Esophagus mucosa (tissue), 1 donor: Measurements from ENCODE around the gene PPP4R4. TPM values are rescaled to one million over a fixed set of nuclear protein-coding genes. Genes with fewer than 3 reads are reported as not detected.

Source experiments
- ATAC-seq: fragments of 200-7000 bp; cut with Tn5 transposase; one replicate; pipeline ENCODE4 v1.9.1; 2020
- total RNA-seq: library from RNA; stranded (reverse); gene quantifications from one replicate; pipeline ENCODE4 v1.2.4, GENCODE V29; 2023
- donor health status: DM: yes; HTN: yes; CAD: no.

Gene PPP4R4, protein sequence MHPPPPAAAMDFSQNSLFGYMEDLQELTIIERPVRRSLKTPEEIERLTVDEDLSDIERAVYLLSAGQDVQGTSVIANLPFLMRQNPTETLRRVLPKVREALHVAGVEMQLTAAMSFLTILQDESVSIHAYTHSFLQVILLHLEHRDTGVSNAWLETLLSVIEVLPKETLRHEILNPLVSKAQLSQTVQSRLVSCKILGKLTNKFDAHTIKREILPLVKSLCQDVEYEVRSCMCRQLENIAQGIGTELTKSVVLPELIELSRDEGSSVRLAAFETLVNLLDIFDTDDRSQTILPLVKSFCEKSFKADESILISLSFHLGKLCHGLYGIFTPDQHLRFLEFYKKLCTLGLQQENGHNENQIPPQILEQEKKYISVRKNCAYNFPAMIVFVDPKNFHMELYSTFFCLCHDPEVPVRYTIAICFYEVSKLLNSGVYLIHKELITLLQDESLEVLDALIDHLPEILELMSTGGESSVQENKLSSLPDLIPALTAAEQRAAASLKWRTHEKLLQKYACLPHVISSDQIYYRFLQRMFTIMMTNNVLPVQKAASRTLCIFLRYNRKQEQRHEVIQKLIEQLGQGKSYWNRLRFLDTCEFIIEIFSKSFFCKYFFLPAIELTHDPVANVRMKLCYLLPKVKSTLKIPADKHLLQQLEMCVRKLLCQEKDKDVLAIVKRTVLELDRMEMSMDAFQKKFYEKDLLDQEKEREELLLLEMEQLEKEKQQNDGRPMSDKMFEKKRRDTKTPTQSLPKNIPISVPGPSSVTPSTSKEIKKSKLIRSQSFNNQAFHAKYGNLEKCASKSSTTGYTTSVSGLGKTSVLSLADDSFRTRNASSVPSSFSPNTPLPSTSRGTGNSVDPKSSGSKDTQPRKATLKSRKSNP
- 0.04 TPM for total RNA-seq

DNA sequence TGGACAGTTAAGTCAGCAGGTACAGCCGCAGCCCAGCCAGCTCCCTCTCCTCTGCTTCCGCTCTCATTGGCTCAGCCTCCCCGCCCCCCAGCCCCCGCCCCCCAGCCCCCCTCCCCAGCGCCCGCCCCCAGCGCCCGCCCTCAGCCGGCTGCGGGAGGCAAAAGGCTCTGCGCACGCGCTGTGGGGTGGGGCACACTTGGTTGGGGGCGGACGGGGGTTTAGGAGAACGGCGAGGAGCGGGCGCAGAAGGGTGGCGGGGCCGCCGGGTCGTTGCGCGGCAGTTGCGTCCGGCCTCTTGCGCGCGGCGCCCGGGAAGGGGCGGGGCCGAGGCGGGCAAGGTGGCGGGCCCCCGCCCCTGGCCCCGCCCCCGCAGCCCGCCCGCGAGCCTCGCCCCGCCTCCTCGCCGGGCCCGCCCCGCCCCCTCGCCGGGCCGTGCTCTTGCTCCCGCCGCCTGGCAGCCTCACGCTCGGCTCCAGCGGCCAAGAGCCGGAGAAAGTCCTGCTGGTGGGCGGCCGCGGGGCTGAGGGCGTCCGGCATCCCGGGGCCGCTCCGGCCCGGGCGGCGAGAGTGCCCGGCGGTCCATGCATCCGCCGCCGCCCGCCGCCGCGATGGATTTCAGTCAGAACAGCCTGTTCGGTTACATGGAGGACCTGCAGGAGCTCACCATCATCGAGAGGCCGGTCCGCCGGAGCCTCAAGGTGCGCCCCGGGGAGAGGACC is at the start of gene PPP4R4:
Gene PPP4R4 (plus strand): TSS at position 438 of the 719 bp plus-strand sequence. CDS start 144 bp downstream, at position 582.
- ATAC-seq = peak; percentile 91

DNA sequence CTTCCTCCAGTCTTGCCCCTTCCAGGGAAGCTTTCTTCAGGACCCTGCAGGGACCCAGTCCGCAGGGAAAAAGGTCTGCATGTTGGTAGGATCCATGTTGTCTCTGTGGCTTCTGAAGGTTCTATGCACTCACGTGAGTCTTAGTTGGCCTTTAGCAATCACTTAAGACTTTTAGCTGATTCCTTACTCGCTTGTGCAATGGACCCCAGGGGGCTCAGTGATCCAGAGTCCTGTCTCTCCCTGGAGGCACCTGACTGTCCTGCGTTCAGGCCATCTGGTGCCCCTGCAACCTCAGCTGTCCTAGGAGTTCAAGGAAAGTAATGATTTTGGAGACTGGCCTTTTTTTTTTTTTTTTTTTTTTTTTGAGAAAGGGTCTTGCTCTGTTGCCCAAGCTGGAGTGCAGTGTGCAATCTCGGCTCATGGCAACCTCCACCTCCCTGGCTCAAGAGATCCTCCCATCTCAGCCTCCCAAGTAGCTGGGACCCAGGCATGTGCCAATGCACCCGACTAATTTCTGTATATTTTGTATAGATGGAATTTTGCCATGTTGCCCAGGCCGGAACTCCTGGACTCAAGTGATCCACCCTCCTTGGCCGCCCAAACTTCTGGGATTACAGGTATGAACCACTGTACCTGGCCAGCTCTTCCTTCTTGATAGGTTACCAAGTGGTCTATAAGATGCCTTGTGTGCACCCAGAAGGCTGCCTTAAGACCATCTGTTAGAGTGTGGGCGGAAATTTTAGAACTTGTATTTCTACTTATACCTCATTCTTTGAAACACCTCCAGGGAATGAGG is 49.3 kb upstream of the PPP4R4 start:
- ATAC-seq = no peak

DNA sequence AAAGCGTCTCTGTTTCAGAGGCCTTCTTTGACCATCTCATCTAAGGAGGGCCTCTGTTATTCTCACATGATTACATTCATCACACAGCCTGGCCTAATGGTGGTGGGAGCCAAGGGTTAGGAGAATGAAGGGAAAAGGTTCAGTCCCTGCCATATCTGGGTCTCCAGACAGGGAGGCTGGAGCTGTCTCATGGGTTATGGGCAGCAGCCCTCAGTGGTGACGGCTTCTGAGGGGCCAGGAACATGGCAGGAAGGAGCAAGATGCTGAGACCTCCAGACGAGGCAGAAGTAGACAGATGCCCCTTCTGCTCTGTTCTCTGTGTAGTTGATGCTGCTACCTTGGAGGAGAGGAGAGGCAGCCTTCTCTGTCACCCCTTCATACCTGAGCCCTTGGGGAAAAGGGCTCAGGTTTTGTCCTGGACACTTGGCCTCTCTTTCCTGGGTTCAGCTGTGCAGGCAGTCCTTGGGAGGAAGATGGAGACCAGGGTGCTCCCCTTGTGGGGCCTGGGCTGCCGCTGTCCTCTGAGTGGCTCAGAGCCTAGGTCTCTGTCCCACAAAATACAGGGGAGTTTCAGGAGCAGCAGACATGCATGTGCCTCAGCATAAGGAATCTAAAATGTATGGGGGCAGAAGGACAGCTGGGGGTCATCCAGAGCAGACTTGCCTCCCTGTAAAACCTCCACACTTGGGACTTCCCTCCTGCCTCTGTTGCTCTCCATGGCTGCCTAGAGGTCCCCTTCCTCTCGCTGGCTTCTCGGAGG is 48.3 kb upstream of the PPP4R4 start:
- ATAC-seq = no peak

DNA sequence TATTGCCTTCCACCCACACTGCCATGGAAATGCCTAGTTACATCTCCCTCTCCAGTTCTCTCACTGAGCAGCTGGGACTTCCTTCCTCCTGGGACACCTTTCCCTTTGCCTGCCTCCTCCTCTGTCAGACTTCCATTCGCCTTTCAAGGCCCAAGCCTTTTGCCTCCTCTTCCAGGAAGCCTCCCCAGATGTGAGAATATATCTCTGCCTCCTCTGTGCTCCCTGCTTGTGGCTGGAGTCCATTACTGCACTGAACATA is 47.8 kb upstream of the PPP4R4 start:
- ATAC-seq = no peak

DNA sequence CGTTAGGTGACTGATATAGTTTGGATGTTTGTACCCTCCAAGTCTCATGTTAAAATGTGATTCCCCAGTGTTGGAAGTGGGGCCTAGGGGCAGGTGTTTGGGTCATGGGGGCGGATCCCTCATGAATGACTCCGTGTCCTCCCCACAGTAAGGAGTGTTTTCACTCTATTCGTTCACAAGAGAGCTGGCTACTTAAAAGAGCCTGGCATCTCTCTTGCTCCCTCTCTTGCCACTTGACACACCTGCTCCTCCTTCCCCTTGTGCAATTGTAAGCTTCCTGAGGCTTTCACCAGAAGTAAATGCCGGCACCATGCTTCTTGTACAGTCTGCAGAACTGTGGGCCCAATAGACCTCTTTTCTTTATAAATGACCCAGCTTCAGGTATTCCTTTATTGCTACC is 47.3 kb upstream of the PPP4R4 start:
- no peak for ATAC-seq

DNA sequence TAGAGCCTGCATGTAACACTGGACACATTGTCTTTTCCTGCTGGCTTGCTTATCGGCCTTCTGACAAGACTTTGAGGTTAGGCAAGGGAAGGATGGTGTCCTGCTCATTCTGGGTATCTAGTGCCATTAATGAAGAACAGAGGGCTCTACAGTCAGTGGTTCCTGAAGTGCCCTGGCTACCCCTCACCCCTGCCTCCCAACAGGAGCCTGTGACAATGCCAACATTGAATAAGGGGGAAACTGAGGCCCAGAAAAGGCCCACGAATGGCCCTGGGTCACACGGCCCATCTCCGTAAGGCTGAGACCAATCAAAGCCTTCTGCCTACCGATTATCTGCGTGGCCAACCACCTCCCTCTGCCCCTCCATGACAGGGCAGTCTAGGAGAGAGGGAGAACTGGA is 46.8 kb upstream of the PPP4R4 start:
- ATAC-seq = no peak

DNA sequence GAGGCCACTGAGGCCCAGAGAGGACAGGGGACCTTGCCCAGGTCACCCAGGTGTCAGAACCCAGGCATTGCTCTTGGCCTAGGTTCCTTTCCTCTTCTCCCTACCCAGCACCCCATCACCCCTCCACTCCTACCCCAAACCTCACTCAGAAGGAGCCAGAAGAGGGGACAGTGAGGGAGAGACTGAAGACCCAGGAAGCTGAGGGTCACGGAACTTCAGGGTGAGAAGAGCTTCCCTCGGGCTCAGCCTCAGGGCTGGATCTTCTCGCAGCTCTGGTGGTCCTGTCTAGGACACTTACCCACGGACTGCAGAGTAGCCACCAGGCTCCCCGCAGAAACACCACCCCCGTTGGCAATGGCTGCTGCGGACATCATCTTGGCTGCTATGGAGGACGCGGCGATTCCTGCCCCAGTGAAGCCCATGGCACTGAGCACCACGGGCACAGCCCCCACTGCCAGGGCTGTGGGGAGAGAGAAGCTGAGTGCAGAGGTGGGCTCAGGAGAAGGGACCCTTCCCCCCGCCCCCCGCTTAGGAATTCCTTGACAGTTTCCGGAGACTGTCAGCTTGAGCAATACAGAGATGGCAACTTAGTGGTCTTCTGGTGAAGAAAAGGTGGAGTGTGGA is 45.8 kb upstream of the PPP4R4 start:
- no peak for ATAC-seq

DNA sequence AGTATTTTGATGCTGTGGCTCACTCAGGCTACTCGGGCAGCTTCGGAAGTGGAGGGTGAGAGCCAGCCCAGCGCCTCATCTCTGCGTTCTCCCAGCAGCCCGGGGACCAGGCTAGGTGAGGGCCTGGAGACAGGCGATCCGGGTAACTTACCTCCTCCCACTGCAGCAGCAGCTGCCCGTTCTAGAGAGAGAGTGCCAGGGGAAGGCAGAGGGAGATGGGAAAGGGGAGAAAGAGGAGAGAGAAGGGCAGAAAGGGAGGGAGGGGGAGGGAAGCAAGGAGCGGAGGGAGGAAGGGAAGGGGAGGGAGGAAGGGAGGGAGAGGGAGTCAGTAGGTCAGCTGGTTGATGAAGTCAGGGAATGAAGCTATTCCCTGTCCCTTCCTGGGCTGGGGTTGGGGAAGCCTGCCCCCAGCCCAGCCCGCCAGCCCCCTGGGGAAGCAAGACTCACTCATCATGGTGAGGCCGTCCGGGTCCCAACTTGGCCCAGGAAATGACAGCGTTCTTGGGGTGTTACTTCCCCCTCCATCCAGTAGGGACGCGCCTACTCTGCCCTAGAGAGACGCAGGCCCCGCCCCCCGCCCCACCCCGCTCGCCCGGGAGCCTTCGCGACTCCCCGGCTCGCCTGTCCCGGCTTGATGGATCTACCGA is 44.9 kb upstream of the PPP4R4 start, which contains the start of gene IFI27L2:
Gene IFI27L2 (minus strand): TSS at position 494 of the 647 bp plus-strand sequence. CDS start 40 bp downstream, at position 454.
- ATAC-seq = peak; percentile 73

DNA sequence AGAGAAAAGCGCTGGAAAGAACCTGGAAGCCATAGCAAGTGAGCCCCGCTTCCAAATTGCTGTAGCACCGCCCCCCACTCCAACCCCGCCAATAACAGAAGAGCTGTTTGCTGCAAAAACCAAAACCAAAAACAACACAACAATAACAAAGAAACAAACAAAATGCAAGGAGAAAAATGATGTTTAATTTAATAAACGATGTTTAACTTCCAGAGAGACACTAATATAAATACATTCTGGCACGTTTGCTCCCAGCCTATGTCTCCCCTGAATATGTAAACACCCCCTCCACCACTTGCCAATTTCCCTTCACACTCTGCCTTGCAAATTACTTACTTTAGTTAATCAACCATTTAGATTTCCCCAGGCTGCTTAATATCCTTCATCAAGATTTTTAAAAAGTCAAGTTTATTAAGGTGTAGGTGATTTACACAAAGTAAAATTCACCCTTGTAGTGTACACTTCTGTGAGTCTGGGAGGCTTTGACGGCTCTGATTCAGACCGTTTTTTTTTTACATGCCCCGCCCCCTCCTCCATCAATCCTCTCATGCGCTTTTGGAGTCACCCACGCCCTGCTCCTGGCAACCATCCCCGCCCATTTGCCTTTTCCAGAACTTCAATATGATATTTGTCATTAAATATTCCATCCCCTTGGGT is 44.2 kb upstream of the PPP4R4 start:
- ATAC-seq = peak; percentile 34

DNA sequence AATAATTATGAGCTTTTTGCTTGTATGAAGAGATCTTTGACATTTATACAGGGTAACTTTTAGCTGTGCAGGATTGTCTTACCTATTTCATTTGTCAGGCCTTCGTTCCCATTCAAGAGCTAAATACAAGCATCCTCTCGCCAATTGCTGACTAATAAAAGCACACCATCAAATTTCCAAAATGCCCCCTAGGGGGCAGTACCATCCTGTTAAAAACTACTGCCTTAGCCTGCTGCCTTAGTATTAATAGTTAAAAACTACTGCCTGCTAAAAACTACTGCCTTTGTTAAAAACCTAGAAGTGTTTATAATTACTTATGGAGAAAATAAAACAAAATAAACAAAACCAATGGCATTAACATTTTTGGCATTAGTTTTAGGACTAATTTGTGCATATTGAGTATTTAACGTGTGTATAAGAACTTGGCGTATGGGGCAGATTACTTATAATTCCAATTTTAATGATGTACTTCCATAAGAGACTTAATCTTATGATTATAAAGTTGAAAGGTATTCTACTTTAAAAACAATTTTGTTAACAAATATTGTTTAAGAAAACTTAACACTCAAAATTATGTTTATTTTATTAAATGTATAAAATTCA is 41.7 kb upstream of the PPP4R4 start:
- peak; percentile 35 for ATAC-seq

DNA sequence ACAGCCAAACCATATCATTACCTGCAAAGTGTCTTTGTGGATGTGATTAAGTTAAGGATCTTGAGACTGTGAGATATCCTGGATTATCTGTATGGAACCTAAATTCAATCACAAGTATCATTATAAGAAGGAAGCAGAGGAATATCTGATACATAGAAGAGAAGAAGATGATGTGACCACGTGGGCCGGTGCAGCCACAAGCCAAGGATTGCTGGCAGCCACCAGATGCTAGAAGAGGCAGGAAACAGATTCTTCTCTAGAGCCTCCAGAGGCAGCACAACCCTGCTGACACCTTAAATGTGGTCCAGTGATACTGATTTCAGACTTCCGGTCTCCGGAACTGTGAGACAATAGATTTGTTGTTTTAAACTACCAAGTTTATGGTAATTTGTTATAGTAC is 38.6 kb upstream of the PPP4R4 start:
- ATAC-seq = no peak

DNA sequence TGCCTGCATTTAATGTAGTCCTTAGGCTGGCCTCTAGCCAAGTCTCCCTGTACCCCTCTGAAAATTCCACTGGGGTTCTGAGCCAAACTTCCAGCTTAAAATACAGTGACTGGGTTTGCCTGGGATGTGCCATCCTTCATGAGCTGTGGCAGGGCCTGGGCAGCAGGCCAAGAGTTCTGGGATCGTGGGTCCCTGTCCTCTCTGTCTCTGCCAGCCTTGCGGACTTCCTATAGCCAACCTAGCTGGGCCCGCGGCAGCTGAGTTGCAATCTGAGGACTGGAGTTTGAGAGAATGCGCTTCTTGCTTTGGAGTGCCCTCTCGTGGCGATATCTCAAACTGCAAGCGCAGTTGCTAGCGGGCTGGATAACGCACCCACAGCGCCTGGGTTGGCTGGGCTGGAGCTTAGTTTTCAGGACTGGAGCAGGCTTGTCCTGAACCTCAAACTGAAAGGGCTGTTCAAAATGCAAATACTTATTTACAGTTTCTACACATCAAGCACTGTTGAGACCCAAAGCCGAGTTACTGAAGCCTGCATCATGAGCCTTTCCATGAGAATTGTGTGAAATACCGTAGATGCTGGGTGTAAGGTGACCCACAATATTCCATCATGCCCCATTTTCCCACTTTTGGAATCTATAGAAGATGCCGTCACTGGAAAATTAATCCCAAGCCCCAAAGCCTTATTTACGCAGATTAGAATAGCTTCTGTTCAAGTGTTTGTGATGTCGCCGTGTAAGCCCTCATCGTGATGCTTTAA is 37.4 kb upstream of the PPP4R4 start:
- peak; percentile 91 for ATAC-seq

DNA sequence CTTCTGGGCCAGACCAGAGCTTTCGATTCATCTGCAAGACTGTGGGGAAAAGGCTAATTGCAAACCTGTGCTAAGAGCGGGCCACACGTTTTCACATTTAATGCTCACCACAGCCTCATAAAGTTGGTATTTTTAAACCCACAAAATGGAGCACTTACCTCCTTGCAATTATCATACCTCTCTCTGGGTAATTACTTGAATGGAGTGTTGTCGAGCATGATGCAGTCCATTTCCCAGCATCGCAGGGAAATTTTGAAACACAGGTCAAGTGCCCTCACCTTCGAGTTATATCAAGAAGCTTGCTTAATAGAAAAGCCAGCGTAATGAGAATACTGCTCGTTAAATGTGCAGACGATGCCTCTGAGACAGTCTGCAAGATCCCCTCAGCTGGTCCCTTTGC is 35.9 kb upstream of the PPP4R4 start:
- no peak for ATAC-seq

DNA sequence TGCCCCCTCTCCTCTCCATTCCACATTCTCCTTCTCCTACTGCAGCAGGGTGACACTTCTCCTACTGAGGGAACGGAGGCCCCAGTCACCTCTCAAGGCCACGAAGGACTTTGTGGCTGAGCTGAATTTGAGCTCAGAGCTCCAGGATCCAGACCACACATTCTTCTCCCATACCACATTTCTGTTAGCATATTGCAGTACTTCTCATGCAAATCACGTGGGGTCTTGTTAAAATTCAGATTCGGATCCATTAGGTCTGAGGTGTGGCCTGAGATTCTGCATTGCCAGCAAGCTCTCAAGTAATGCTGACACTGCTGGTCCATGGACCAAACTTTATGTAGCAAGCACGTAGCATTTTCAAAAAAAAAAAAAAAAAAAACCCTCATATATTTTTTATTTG is 35.1 kb upstream of the PPP4R4 start:
- no peak for ATAC-seq

DNA sequence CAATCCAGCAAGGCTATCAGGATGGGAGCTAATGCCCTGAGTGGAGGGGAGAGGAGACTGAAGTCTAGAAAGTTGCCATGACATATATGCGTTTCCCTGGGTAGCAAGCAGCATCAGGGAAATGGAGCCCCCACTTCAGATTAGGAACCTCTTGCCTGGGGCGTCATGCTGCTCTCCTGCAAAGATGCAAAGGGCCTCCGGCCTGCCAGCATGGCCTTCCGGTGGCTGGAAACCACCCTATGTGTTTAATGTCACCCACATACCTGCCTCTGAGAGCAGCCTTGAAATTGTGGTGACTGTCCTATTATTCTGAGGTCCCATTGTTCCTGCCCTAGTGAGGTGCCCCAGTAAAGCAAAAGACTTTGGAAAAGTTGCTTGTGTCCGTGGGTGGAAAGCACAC is 34.7 kb upstream of the PPP4R4 start:
- ATAC-seq = no peak

DNA sequence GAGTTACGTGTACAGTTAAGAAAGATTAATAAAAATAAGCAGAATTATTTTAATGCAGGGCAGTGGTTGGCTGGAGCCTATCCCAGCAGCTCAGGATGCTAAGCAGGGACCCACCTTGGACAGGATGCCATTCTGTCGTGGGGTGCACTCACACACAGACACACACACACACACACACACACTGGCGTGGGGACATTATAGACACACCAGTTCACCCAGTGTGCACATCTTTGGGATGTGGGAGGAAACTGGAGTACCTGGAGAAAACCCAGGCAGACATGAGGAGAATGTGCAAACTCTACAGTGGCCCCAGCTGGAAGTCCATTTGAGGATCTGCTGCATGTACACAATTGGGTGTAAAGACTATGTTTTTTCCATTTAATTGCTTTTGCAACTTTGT is 31.9 kb upstream of the PPP4R4 start:
- ATAC-seq = no peak

DNA sequence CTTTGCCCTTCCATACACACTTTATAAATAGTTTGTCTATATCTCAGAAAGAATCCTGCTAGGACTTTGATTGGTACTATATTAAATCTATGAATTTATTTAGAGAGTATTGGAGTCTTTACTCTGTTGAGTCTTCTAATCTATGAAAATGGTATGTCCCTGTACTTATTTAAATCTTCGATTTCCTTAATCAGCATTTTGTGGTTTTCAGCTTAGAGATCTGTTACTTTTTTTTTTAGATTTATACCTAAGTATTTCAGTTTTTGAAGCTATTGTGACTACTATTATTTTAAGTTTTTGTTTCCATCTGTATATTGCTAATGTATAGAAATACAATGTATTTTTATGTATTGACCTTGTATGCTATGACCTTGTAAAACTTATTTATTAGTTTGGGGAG is 31.3 kb upstream of the PPP4R4 start:
- ATAC-seq = no peak

DNA sequence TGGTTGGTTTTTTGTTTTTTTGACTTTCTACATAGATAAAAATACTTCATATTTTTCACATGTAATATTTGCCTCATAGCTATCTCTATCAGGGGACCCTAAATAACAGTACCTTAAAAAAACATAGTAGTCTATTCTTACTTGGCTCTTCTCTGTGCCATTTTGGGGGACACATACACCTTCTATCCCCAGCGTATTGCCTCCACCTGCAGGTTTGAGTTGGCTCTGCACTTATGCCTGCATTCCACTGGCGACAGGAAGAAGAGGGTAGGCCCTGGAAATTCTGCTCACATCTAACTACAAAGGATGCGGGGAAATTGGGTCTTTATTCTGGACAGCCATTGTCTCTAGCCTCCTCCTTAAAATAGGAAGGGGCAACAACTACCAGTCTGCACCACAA is 30.9 kb upstream of the PPP4R4 start:
- no peak for ATAC-seq

DNA sequence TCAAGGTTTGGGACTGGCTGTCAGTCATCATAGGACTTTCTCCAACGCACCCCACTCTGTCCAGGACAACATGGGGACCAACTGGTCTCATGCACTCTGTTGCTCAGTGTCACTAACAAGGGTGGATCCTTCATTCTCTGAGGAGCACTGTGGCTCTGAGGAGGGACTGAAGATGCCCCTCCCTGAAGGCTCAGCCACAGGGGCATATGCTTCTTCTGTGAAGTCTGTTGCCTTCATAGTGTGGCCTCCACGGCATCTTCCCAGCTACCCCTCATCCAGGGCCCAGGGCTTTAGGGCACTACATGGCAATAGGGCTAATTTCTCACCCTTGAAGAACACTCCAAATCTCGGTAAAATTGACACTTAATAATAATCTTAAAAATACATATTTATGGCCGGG is 30.4 kb upstream of the PPP4R4 start:
- peak; percentile 28 for ATAC-seq
